GM19351 (cell line): ENCODE measurements around the gene RBFOX1.

ENCODE experiments used
- ATAC-seq: cut with Tn5 transposase; IDR thresholded peaks from one replicate; pipeline ENCODE4 v1.9.1; 2021; ENCODE audit warnings: mild to moderate bottlenecking, moderate library complexity; ENCODE audit not compliant: unreplicated experiment

RBFOX1 gene

DNA sequence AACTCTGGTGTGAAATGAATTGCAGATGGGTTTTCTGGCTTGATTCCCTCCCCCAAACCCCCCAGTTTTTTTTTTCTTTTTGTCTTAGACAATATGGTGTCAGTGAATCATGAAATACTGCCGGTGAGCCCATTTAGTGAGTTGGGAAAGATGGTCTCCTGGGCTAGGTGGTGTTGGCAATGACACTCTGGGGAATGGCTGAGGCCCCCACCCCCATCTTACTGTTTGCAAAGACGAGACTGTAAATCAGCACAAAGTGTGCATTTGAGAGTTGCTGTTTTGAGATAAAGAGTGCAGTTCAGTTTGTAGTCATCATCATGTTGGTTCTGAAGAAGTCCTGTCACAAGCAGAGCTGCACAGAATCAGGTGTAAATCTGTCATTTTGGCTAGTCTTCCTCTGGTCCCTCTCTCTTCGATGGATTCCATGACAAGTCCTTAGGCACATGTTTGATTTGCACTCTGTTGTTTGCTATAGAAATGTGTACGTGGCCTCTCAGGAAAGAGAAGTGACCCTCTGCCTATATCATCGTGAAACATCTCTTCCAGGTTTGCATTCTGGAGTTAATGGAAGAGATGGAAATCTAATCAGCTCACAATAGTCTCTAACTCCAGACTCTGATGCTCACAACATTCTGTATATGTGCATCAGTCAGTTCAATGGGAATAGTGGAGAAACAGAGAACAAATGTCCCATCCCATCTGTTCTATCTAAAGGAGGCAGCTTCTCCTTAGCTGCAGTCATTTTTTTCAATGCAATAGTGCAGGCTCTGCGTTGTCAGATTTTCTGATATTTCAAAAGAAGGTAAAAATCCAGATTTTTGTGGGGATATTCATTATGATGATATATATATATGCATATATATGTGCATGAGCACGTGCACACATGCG is 34.6 kb downstream of the RBFOX1 start:
- no peak for ATAC-seq

DNA sequence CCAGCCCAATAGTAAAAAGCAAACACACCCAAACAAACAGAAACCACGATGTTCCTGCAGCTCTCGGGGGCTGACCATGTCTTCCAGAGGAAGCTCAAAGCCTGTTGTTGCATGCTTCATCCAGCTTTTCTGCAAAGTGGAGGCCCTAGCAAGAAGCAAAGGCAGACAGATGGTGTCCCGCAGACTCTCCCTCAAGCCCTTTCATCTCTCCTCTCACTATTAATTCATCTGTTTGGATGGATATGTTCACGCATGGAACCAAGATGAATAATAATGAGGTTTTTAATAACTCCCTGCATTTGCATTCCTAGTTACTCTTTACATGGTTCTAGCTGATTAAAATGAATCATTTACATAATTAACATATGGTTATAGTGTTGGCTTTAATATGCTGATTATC is 36.6 kb downstream of the RBFOX1 start:
- no peak for ATAC-seq

DNA sequence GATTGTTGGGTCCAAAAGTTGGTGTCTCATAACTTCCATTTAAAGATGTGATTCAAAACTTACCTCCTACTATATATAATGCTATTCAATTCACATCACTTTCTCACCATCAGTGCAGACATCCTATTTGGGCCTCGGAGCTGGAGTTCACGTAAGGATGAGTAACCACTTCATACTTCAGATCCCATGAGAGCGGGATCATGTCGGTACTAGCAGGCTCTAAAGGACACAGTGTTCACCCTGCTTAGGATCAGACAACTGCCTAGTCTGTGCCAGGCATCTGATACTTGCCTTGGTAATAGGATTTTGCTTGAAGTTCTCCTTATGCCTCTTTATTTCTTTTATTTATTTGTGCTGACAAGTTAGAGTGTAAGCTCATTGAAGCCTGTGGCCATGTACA is 39.5 kb downstream of the RBFOX1 start:
- no peak for ATAC-seq

DNA sequence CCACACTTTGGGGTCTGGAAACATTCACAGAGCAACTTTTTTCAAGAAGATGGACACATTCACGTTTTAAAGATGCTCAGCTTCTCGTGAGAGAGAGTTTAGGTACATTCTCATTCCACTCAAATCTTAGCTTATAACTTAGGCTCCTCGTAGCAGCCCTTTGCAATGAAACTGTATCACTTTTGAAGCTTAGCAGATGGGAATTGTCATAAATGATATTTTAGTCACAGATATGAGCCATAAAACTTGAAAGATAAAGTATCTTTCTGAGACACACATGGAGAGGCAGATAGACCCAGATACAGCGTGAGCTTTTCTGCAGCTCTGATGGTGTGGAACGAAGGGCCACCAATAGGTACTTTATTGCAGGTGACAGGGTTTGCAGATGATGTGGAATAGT is 41.1 kb downstream of the RBFOX1 start:
- no peak for ATAC-seq

DNA sequence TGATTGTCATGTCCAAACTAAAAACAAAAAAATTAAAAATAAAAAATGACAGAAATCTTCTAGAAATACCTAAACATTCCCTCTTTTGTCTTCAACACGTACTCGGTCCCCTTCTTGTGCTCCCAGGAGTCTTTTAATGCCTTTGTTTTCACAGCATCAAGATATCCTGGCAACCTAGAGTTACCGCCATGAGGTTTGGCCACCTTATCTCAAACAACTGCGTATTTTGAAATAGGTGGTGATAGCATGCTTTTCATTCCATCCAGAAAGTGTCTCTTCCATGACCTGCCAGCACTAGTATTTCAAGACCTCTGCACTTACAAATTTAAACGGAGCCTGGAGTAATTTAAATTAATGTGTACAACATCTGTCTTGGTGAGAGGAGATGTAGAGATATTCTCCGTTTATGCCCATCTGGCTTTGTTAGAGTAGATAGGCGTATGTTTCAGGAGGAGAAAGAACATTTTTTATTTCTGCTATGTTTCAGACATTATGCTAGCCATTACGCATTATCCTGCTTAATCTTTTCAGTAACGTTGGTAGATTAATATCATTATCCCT is 42.0 kb downstream of the RBFOX1 start:
- no peak for ATAC-seq

DNA sequence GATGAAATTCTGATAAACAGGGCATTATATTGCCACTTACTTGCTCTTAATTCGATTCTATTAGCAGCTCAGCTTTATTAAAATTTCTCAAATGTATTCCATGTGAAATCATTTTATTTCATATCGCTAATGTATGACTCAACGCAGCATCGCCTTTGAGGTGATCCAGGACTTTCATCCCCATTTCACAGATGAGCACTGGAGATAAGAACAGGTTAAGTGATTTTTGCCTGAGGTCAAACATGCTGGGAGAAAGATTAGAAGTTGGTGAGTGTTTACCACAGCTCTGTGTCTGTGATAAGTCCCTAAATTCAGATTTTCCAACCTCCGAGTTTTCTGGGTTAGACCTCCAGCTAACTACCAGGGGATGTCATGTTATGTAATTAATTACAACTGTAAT is 43.6 kb downstream of the RBFOX1 start:
- no peak for ATAC-seq

DNA sequence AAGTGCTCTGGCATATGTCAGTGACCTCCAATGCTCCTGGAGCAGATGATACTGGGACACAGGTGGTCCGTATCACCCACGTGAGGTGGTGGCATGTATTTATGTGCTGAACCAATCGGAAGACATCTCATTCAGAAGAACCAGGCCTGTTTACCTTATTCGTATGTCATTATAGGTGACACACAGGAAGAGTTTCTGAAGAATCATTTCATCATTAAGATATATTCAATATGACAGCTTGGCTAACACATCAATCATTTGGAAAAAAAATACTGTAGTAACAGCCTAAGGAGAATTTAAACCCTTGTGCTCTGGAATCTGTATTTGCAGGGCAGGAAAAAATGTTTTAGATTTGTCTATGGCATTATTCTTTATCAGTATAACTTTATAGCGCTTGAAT is 44.6 kb downstream of the RBFOX1 start:
- no peak for ATAC-seq

DNA sequence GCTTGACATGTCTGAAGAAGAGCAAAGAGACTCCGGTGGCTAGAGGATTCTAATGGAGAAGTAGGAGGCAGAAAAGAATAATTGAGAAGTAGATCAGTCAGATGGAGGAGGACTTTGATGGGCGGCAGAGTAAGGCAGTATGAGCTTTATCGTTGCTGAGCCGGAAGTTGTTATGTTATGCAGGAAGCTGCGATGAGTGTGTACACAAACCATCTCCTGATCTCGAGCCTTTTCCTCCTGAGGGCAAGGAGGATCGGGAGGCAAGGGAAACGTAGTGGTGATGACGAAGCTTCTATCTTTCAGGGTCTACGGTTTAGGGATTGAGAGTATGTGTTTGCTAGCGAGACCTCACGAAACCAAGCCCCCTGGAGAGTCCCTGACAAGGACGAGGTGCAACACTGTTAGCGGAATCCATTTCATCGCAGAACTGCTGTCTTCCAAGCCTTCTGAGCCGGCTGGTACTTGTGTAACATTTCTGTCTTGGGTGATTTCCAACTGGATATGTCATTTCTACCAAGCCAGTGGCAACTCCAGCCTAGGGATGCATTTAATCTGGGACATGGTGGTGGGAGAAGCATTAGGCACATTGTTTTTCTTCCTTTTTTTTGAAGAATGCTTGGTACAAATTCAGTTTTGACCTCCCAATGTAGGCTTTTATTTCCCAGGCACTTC is 45.5 kb downstream of the RBFOX1 start:
- ATAC-seq: no peak

DNA sequence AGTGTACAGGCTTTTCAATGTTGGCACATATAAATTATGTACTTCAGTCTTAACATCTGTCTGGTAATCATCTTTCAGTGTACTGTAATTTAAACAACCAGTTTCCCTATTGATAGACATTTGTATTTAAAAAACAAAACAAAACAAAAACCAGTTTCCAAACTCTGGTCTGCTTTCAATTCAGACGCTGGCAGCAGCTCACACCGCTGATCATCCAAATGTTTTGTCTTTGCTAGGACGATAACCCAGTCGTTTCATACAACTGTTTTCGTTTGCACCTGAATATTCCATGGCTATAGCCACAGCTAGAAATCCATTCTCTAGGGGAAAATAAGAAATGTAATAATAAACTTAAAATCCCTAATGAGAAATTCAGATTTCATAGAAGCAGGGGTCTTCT is 47.8 kb downstream of the RBFOX1 start:
- ATAC-seq: no peak

DNA sequence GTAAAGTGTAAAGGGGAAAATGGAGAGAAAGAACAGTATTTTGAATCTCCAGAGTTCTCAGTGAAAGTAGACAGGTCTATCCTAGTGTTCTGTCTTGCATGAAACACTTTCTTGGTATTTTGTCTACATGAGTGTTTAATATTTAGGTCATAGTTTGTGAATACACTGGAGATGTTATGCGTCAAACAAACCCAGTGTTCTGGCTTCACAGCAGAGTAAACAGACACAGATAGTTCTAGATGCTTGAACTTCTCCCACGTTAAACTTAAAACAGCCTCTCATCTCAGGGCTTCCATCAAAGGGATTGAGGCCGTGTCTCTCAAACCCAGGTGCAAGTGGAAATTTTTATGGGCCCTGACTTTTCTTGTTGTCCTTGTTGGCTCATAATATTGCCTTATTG is 48.3 kb downstream of the RBFOX1 start:
- ATAC-seq: no peak

DNA sequence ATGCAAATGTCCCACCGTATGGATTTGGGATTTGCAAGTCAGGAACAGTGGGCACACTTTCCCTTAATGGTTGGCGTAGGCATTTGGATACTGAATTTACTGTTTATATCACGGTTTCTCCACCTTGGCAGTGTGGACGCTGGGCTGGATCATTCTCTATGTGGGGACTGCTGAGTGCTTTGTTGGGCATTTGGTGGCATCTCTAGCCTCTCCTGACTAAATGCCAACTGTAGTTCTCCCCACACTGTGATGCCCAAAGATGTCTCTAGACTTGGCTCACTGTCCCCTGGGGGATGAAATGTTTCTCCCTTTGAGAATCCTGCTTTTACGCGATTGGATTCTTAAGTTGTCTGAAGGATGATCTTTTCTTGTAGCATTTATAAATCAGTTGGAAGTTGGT is 49.0 kb downstream of the RBFOX1 start:
- ATAC-seq: no peak

DNA sequence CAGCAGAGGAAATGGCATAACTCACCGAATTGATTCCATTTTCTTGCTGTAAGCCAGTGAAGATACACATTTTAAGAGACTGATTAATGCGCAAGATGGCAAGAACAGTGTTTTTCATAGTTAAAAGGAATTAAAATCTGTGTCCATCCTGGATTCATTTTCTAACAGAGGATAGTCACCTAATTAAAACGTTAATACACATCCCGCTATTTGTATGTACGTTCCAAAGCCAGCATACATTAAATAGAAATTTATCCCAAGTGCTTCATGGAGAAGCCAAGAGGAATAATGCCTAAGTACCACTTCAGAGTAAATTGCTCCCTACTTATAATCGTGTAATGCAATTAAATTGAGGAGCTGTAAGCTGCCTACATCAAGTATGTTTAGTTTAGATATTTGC is 49.9 kb downstream of the RBFOX1 start:
- no peak for ATAC-seq

DNA sequence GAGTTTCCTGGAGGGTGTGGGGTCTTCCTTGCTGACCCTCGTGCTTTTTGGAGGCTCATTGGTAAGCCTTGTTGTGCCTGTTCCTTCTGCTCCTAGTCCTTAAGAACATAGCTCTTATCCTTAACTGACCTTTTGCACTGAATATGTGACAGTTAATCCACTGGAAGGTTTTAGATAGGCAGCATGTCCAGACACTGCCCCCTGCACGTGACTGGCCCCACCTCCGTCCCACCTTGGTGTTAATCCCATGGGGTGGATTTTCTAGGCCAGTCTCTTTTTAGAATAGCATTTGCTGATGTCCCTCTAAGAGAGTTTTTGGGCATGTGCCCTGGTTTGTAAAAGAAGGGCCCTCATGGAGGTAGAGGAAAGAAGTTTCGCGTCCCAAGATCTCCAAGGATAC is 58.3 kb downstream of the RBFOX1 start:
- ATAC-seq: no peak

DNA sequence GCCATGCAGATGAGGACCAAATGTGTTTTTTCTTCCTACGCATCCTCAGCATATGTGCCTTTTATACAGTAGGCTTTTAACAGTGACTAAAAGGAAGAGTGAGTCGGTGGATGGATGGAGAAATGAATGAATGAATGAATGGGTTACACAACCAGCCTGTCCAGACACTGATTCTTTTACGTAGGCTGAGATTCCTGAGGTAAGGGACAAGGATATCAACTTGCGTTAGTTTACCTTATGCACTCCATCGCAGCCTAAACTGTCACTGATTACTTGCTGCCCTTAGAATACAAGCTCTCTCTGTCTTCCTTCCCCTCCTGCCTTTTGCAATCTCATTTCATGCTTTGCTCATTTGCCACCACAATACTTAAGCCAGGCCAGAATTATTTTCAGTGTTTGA is 59.0 kb downstream of the RBFOX1 start:
- no peak for ATAC-seq

DNA sequence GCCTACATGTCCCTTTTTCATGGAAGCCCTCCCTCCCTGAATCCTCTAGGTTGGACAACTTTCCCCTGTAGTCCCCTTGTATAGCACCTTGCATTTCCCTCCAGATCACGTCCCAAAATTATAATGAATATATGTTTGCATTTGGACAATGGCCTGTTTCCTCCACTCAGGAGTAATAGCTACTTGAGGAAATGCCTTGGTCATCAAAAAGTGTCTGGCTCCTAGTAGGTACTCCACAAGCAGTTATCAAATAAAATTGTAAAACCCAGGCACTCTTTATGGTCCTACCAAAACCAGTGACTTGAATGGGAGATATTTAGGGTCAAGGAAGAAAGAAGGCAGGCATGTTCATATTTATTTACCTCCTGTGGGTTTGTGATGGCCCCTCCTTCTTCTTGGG is 59.6 kb downstream of the RBFOX1 start:
- no peak for ATAC-seq

DNA sequence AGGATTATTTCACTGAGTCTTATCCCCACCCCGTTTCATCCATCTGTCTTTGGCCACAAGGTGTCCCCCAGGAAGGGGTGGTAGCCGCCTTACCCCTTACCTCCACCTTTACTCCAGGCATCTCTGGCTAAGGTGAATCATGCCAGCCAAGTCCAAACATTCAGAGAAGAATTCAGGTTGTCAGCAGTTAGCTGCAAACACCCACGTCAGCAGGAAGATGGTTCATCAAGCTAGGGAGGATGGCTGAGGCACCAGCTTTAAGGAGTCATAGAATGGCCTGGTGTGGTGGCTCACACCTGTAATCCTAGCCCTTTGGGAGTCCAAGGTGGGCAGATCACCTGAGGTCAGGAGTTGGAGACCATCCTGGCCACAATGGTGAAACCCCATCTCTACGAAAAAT is 61.0 kb downstream of the RBFOX1 start:
- ATAC-seq: no peak

DNA sequence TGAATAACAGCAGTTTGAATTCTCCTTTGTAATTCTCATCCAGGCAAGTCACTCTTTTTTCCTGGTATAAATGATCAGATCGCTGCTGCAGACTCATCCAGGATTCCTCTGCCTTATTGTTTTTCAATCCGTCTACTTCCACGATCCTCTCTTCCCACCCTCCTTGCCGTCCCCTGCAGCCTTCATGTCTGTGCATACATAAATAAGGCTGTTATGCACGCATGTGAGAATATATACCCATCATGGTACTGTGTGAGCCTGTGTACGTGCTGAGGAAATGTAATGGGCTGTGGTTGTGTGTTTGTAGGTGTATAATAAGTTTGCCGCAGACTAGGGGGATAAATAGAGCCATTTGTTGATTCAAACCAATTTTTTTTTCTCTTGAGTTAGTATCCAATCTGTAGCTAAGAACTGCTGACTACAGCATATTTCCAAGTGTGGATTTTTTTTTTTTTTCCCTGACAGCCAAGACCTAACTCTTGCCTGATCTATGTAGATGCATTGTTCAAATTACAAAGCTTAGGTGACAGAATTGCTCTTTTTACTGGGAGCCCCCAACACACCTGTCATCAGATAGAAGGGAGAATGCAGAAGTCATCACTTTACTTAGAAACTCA is 62.2 kb downstream of the RBFOX1 start:
- ATAC-seq: no peak

DNA sequence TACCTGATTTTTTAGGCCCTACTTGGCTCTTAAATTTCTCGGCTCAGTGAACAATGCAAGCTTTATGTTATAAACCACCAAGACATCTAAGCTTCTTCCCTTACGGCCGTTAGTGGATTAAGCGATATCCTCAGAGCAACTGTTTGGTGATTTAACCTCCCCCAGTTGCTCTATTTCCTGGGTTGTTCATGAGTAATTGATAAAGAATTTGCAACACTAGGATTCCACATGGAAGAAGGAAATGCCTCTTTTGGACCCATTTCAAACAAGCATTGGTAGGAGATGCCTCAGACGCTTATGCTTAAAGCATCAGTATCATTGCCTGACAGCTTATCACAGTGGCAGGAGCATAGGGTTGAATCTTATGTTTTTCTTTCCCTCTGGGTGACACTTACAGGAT is 65.3 kb downstream of the RBFOX1 start:
- ATAC-seq: no peak

DNA sequence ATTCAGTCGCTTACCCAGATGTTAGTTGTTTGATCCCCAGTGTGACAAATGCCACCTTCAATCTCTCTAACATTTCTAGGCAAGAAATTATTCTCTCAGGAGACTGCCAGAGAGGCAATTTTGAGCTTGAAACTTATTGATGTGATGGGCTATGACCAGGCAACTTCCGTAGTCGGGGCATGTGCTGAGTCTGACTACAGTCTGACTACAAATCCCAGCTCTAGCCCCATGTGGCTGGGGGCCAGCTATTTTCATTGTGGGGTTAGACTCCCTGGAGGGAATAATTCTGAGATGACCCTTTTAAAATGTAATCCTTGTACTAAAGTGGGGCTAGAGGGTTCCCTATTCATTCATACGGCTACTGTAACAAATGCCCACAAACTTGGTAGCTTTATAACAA is 65.9 kb downstream of the RBFOX1 start:
- ATAC-seq: no peak

DNA sequence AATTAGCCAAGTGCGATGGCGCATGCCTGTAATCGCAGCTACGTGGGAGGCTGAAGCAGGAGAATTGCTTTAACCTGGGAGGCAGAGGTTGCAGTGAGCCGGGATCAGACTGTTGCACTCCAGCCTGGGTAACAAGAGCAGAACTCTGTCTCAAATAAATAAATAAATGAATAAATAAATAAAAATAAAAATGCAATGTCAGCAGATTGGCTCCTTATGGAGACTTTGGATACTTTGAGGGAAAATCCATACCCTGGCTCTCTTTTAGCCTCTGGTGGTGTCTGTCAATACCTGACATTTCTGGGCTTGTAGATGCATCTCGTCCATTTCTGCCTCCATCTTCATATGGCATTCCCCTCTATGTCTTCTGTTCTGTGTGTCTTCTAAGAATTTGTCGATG is 66.7 kb downstream of the RBFOX1 start:
- ATAC-seq: no peak

DNA sequence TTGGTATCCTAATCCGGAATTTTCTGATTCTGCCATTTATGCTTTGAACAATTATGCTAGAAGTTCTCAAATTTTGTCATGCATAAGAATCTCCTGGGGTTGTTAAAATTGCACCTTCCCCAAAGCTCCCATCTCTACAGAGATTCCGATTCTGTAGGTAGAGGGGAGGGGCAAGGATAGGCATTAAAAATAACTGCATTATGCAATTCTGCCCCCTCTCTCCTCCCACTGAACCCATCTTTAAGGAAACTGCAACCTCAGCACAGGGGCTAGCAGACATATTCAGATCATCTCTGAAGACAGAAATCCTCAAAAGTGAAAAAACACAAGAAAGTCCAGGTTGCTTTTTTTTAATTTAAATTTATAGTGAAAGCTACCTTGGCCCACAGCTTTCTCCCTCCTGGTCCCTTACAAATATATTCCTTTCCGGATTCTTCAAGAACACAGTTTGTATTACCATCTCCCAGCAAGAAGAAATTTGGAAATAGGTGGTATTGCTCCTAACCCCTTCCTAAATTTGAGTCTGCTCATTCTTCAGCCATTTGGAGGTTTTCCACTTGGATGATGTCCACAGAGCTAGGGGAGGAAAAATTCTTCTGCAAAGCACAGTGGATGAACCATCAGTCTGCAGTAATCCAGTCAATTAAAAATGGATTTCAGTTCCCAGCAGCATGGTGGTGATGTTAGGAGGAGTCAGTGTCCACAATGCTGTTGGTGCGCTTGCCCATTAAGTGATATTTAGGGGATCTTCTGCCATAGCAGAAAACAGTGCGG is 67.7 kb downstream of the RBFOX1 start:
- ATAC-seq: no peak
